ENCODE data around the gene UNC93B1.

UNC93B1 gene

DNA sequence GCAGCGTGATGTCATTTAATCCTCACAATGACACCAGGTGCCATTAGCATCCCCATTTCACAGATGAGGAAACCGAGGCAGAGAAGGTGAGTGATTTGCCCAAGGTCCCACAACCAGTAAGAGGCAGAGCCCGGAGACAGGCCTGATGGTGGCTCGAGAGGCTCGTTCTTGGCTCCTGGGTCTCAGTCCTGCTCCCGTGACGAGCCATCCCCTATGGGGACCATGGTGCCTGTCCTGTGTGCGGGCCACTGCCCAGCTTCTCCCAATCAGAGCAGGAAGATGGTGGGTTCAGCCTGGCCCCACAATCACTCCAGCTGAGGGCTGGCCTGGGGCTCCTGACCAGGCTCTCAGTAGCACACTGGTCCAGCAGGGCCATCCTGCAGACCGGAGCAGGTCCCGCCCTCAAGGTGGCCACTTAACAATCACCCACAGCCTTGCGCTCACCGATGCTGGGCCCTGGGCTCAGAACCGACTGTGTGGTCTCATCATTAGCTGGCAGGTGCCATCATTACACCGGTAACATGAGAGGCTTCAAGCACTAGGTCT is 9.8 kb upstream of the UNC93B1 start:
- Histone ChIP-seq H3K27me3 (replicated peaks; ENCODE audit: control insufficient read depth, insufficient read depth, low read length) (no peaks in the 10 kb centered on the region), H3K4me3 (replicated peaks; ENCODE audit: low read depth, low read length) (no peak overlapping the region), H3K36me3 (ENCODE audit: control insufficient read depth, insufficient read depth, low read length) (no peaks in the 10 kb centered on the region)
- TF ChIP-seq, protein P1, sequence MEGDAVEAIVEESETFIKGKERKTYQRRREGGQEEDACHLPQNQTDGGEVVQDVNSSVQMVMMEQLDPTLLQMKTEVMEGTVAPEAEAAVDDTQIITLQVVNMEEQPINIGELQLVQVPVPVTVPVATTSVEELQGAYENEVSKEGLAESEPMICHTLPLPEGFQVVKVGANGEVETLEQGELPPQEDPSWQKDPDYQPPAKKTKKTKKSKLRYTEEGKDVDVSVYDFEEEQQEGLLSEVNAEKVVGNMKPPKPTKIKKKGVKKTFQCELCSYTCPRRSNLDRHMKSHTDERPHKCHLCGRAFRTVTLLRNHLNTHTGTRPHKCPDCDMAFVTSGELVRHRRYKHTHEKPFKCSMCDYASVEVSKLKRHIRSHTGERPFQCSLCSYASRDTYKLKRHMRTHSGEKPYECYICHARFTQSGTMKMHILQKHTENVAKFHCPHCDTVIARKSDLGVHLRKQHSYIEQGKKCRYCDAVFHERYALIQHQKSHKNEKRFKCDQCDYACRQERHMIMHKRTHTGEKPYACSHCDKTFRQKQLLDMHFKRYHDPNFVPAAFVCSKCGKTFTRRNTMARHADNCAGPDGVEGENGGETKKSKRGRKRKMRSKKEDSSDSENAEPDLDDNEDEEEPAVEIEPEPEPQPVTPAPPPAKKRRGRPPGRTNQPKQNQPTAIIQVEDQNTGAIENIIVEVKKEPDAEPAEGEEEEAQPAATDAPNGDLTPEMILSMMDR (IDR thresholded peaks at IDR 0.05; ENCODE audit: insufficient read depth, low read length, poor library complexity, severe bottlenecking): no peak
- no peak for DNase-seq (ENCODE audit: extremely low read depth, insufficient read length)

- Histone ChIP-seq H3K27me3 (replicated peaks; ENCODE audit: control insufficient read depth, insufficient read depth, low read length) (no peaks in the 10 kb centered on the region), H3K36me3 (ENCODE audit: control insufficient read depth, insufficient read depth, low read length) (no peaks in the 10 kb centered on the region), H3K4me3 (replicated peaks; ENCODE audit: low read depth, low read length) (no peak overlapping the region)
- TF ChIP-seq, protein P1 (IDR thresholded peaks at IDR 0.05; ENCODE audit: insufficient read depth, low read length, poor library complexity, severe bottlenecking): no peak
- no peak for DNase-seq (ENCODE audit: extremely low read depth, insufficient read length)
Measured at GRCh38 chr11:68012843-68013610, 9.1 kb upstream of the UNC93B1 start.

GRCh38 chr11:68012044-68012842 is 8.3 kb upstream of the UNC93B1 start:
- Histone ChIP-seq H3K27me3 (replicated peaks; ENCODE audit: control insufficient read depth, insufficient read depth, low read length) (no peaks in the 10 kb centered on the region), H3K36me3 (ENCODE audit: control insufficient read depth, insufficient read depth, low read length) (no peaks in the 10 kb centered on the region), H3K4me3 (replicated peaks; ENCODE audit: low read depth, low read length) (no peak overlapping the region)
- TF ChIP-seq, protein P1 (IDR thresholded peaks at IDR 0.05; ENCODE audit: insufficient read depth, low read length, poor library complexity, severe bottlenecking): no peak
- no peak for DNase-seq (ENCODE audit: extremely low read depth, insufficient read length)

DNA sequence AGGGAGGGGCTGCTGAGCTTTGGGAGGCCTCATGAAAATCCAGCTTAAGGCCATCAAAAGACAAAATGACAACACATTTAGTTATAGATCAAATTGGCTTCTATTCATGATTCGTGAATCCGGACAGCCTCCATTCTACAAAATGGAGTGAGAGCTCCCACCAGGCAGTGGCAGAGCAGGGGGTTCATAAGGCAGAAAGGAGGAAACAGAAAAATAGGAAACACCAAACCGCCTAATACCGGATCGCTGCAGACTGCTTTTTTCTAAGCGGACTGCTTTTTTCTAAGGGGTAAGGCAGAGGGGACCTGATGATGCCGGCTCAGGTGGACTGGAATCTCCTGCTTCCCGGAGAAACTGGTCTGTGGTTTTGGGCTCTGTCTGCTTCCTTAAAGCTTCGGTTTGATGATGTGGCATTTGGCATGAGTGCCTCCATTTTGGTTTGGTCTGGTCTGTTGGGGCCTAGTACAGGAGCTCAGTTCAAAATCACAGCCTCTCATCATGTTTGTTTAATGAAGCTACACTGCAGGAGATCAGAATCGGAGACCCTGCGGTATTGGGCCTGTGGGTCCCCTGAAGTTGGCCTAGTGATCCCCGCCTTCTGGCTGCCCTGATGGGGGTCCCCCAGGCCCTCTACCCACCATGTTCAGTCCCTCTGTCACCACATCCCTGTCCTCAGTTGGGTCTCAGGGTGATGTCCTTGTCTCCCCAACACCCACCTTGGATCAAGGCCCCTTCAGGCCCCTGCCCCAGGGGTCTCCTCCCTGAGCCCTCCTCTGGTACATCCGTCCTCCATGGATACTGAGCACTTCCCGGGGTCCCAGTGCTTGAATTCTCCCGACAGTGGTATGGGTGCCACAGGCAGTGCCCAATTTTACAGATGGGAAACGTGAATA is 7.4 kb upstream of the UNC93B1 start:
- DNase-seq (ENCODE audit: extremely low read depth, insufficient read length): no peak
- no peaks in the 10 kb centered on the region for H3K36me3 ChIP-seq (ENCODE audit: control insufficient read depth, insufficient read depth, low read length)
- TF ChIP-seq, protein P1 (IDR thresholded peaks at IDR 0.05; ENCODE audit: insufficient read depth, low read length, poor library complexity, severe bottlenecking): no peak
- no peak overlapping the region for H3K4me3 ChIP-seq (replicated peaks; ENCODE audit: low read depth, low read length)
- H3K27me3 ChIP-seq (replicated peaks; ENCODE audit: control insufficient read depth, insufficient read depth, low read length): no peaks in the 10 kb centered on the region

Data from GM06990 (cell line).